T-helper 2 cell (primary cell): ENCODE measurements around the gene DCDC1.
A peak's percentile ranks its signal among the peaks of the same experiment; 100 is the strongest.

ENCODE experiments used
- DNase-seq, 5 experiments: peaks; one replicate each; pipeline versions ENCODE4 v3.0.0 to v3.0.0-alpha.2; 2012 to 2022

The DCDC1 gene

GRCh38 chr11:31106326-31106725, 263.2 kb downstream of the DCDC1 start:
- no peak for DNase-seq

GRCh38 chr11:31102875-31103274, 266.7 kb downstream of the DCDC1 start:
- no peak for DNase-seq

GRCh38 chr11:31102316-31102715, 267.2 kb downstream of the DCDC1 start:
- DNase-seq: no peak

GRCh38 chr11:31096191-31096805, 273.2 kb downstream of the DCDC1 start:
- DNase-seq: peak in 1 of 5 experiments; percentile 51

GRCh38 chr11:31092638-31093037, 276.9 kb downstream of the DCDC1 start:
- peak in 1 of 5 experiments; percentile 8 for DNase-seq

- no peak for DNase-seq
These were observed 280.4 kb downstream of the DCDC1 start for GRCh38 chr11:31089117-31089516.

GRCh38 chr11:31069447-31070205, 299.9 kb downstream of the DCDC1 start:
- DNase-seq: no peak

- DNase-seq: no peak
These were observed 308.7 kb downstream of the DCDC1 start for GRCh38 chr11:31060880-31061279.

- no peak for DNase-seq
These were observed 310.0 kb downstream of the DCDC1 start for GRCh38 chr11:31059529-31059928.

GRCh38 chr11:31050061-31050765, 319.3 kb downstream of the DCDC1 start:
- DNase-seq: no peak

GRCh38 chr11:31045335-31045734, 324.2 kb downstream of the DCDC1 start:
- DNase-seq: no peak

- no peak for DNase-seq
These were observed 339.3 kb downstream of the DCDC1 start for GRCh38 chr11:31030138-31030792.

GRCh38 chr11:31026315-31026714, 343.2 kb downstream of the DCDC1 start:
- no peak for DNase-seq

- DNase-seq: no peak
These were observed 347.5 kb downstream of the DCDC1 start for GRCh38 chr11:31022080-31022479.

GRCh38 chr11:31019786-31020185, 349.8 kb downstream of the DCDC1 start:
- DNase-seq: no peak

- DNase-seq: no peak
These were observed 364.3 kb downstream of the DCDC1 start for GRCh38 chr11:31005202-31005601.

GRCh38 chr11:31001427-31001826, 368.1 kb downstream of the DCDC1 start:
- no peak for DNase-seq

GRCh38 chr11:31000381-31000780, 369.2 kb downstream of the DCDC1 start:
- no peak for DNase-seq

GRCh38 chr11:30992513-30992849, 377.1 kb downstream of the DCDC1 start:
- DNase-seq: peak in 1 of 5 experiments; percentile 12

GRCh38 chr11:30991802-30992512, 377.6 kb downstream of the DCDC1 start:
- DNase-seq: no peak

- no peak for DNase-seq
These were observed 378.2 kb downstream of the DCDC1 start for GRCh38 chr11:30991376-30991775.

- DNase-seq: no peak
These were observed 378.8 kb downstream of the DCDC1 start for GRCh38 chr11:30990625-30991296.
